Stimulated activated naive B cell treated with anti-CD40 and anti-IgM and Interleukin-4, amounts not matched to agents 10 μg/mL and 1 μg/mL and 100 μg/mL, for 72 hours (primary cell): ENCODE data around the gene GSTT2B.
"Not testable (repeated sequence)": the region's sequence is repeated elsewhere in the genome, so short reads cannot be mapped to it uniquely, and the experiment has no call there.

Experiments
- ATAC-seq, 2 donors: fragments of 150-1000 bp; cut with Tn5 transposase; replicated peaks; 2 replicates each; pipeline ENCODE4 v1.10.0; 2021; ENCODE audit warnings: moderate library complexity in 1 of 2
- DNase-seq: peaks from one replicate; pipeline ENCODE4 v3.0.0; 2021
- H3K27ac Mint-ChIP-seq: one replicate; pipeline ENCODE4 v1.8.0; 2022; ENCODE audit warnings: mild to moderate bottlenecking, mixed read lengths
- H3K27me3 Mint-ChIP-seq, 2 donors: one replicate each; pipeline ENCODE4 v1.8.0; 2022; ENCODE audit warnings: mixed read lengths in 2 of 2
- H3K36me3 Mint-ChIP-seq, 2 donors: one replicate each; pipeline ENCODE4 v1.8.0; 2022; ENCODE audit warnings: mixed read lengths in 2 of 2, mild to moderate bottlenecking in 1 of 2
- H3K4me1 Mint-ChIP-seq, 2 donors: one replicate each; pipeline ENCODE4 v1.8.0; 2022; ENCODE audit warnings: mixed read lengths in 2 of 2, mild to moderate bottlenecking in 1 of 2
- H3K4me3 Mint-ChIP-seq, 2 donors: one replicate each; pipeline ENCODE4 v1.8.0; 2022; ENCODE audit warnings: mild to moderate bottlenecking in 2 of 2, mixed read lengths in 2 of 2, moderate library complexity in 1 of 2
- H3K9me3 Mint-ChIP-seq, 2 donors: one replicate each; pipeline ENCODE4 v1.8.0; 2022; ENCODE audit warnings: mixed read lengths in 2 of 2, mild to moderate bottlenecking in 1 of 2

GSTT2B gene, protein sequence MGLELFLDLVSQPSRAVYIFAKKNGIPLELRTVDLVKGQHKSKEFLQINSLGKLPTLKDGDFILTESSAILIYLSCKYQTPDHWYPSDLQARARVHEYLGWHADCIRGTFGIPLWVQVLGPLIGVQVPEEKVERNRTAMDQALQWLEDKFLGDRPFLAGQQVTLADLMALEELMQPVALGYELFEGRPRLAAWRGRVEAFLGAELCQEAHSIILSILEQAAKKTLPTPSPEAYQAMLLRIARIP

DNA sequence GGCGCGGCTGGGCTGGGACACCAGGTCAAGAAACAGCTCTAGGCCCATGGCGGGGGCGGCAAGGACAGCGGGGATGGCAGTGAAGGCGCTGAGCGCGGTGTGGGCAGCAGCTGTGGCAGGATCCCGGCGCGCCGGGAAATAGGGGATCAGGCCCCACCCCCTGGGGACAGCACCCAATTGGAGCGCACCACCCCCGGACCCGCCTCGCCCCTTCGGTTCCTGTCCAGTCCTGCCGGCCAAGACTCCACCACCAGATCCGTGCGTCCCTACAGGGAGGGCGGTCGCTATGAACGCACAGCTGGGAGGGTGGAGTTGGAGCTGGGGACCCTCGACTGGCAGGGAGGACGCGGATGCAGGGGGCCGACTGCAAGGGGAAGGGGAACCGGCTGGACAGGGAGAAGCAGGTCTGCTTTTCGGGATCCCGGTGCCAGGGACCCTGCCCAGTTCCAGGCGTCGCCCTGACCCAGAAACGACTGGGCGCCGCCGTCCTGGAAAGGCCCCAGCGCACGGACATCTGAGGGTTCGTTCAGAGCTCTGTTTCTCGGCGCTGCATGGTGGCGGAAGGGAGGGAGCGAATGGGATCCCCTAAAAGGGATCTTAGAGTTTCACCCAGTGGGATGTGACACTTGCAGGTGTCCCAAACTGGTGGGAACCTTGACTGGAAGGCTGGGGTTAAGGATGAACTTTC, at the start of gene GSTT2B:
Gene GSTT2B, minus strand, starts transcription at position 112 of the 688 bp plus-strand sequence. Its CDS starts 64 bp downstream, at position 48.
- DNase-seq, H3K36me3 Mint-ChIP-seq, H3K9me3 Mint-ChIP-seq, H3K27ac Mint-ChIP-seq, H3K4me3 Mint-ChIP-seq, H3K4me1 Mint-ChIP-seq, H3K27me3 Mint-ChIP-seq: not testable (repeated sequence)
- peak in 1 of 2 donors; percentile 4 for ATAC-seq

DNA sequence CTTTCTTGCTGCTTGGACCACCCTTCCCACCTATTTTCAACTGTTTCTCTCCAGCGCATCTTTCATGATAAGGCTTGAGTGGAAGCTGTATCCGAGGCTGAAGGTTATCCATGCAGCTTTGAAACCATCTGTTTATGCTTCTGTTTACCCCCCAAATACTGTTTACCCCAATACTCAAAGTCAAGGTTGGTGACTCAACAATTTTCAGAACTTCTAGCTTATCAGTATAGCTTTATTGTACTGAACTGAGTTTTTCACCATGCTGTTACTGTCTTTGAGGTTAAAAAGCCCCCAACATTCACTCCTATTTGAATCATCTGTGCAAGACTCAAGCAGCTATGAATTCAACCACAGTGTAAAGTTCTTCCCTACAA, 49.0 kb upstream of the GSTT2B start:
- H3K9me3 Mint-ChIP-seq = no peaks in the 10 kb centered on the region
- no peak for ATAC-seq
- no peak for DNase-seq
- H3K27me3 Mint-ChIP-seq = no peaks in the 10 kb centered on the region
- no peak overlapping the region for H3K27ac Mint-ChIP-seq
- H3K4me1 Mint-ChIP-seq = peaks cover 17 to 26% of the 10 kb centered on the region in 2 donors
- H3K4me3 Mint-ChIP-seq = no peak overlapping the region
- peaks cover 2 to 6% of the 10 kb centered on the region in 2 donors for H3K36me3 Mint-ChIP-seq

DNA sequence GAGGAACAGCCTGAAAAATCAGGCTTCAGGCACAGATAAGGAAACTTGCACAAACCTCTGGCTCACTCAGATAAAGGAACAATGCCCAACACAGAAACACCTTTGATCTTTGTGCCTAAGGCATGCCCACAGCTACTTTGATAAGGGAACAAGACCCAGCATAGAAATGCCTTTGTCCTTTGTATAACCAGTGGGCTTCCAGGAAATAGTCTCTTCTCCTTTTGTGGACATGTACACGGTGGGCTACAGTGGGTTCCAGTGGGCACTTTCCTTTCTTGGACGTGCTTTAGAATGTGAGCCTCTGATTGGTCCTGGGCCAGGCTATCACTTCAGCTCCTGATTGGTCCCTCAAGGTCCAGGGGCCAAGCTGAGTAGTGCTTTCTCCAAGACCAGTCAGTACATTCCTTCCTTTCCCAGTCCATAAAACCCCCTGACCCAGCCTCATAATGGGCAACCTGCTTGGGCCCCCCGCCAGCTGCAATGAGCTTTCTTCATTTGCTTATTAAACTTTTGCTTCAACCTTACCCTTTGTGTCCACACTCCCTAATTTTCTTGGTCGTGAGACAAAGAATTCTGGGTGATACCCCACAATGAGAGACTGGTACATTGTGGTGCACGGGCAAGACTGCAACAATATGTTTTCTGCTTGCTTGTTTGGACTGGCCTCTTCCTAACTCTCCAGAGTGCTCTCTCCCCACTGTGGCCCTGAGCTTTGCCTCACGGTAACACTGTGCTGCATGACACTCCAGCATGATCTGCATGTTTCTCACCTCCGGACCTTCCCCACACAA, 48.4 kb upstream of the GSTT2B start:
- Mint-ChIP-seq H3K4me3 (no peak overlapping the region), H3K9me3 (no peaks in the 10 kb centered on the region), H3K27me3 (no peaks in the 10 kb centered on the region), H3K4me1 (peaks cover 16 to 21% of the 10 kb centered on the region in 2 donors), H3K36me3 (peaks cover 2 to 6% of the 10 kb centered on the region in 2 donors), H3K27ac (no peak overlapping the region)
- DNase-seq (no peak), ATAC-seq (no peak)

DNA sequence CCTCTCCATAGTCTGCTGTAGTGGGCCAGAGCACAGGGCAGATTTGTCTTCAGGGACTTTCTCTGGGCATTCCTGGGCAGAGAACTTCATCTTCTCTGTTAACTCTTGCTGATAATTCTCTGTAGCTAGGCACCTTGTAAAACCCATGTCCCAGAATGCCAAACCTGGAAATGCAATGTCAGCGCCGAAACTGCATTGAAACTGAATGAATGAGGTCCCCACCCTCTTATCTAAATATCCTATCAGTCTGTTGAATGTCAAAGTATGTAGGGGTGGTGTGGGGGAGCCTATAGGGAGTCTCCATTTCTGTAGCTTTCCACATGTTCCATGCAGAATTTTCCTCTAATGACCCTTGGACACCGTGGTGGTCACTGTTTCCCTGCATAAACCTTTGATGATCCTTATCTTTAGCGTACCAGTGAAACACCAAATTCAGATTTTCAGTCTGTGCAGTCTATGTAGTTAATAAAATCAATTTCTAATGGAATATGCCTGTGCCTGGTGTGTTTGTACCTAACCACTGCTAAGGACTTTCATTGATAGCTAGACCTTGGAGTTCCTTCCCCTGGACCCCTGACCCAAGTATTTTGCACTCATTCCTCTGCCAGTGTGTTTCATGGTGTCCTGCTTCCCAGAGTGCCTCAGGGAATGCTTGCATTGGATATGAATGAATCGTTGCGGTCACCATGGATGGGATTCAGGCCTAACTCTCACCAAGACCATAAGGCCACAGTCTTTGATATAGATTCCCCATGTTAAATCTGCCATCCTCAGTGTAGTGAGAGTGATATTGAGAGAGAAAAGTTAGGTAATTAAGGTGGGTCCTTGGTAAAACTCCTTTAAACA, 47.6 kb upstream of the GSTT2B start:
- no peak overlapping the region for H3K4me3 Mint-ChIP-seq
- ATAC-seq (no peak), DNase-seq (no peak)
- peaks cover 12 to 16% of the 10 kb centered on the region in 2 donors for H3K4me1 Mint-ChIP-seq
- peaks cover 0 to 2% of the 10 kb centered on the region in 2 donors for H3K27me3 Mint-ChIP-seq
- H3K27ac Mint-ChIP-seq = no peak overlapping the region
- H3K36me3 Mint-ChIP-seq = peaks cover 2 to 6% of the 10 kb centered on the region in 2 donors
- no peaks in the 10 kb centered on the region for H3K9me3 Mint-ChIP-seq

DNA sequence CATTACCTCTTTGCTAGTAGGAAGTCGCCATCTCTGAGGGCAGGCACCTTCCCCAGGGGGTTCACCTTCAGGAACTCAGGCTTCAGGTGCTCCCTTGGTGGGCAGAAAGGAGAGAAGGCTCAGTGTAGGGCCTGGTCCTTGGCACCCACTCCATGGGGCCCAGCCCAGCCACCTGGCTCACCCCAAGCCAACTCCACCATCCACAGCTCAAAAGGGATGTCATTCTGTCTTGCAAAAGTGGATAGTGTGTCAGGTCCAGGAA, 47.0 kb upstream of the GSTT2B start:
- no peak for DNase-seq
- ATAC-seq = no peak
- peaks cover 0 to 5% of the 10 kb centered on the region in 2 donors for H3K27me3 Mint-ChIP-seq
- H3K9me3 Mint-ChIP-seq = no peaks in the 10 kb centered on the region
- H3K4me1 Mint-ChIP-seq = peaks cover 11% of the 10 kb centered on the region in 2 donors
- peaks cover 2 to 6% of the 10 kb centered on the region in 2 donors for H3K36me3 Mint-ChIP-seq
- H3K27ac Mint-ChIP-seq = no peak overlapping the region
- H3K4me3 Mint-ChIP-seq = no peak overlapping the region

DNA sequence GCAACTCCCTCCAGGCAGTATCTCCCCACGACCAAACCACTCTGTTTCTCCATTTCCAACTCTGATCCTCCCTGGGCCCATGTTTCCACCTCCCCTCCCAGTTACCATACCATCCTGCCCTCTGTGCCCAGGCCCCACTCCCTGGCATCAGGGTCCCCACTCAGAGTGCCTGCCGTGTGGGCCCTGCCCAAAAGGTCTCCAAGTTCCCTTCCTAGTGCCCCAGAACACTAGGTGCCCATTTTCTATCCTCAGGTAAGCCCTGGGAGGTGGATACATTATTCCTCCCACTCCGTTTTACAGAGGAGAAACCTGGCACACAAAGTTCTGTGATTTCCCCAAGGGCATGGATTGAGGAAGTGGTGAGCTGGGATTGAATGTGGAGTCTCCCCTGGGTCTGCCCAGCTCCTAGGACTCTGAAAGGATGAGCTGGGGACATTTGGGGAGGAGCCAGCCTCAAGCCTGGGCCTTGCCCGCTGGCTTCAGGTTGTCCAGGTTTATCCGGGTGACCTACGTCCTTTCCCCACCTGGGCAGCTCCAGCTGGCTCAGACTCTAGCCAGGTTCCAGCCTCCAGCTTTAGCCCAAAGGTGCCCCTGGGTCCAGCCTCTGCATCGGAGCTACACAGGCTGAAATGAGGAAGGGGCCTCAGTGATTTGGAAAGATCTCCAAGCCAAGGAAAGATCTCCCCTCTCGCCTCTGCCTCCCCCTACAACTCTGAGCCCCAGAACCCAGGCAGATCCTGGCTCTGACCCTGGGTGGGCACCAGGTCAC, 46.4 kb upstream of the GSTT2B start:
- Mint-ChIP-seq H3K27ac (no peak overlapping the region), H3K4me3 (no peak overlapping the region), H3K9me3 (no peaks in the 10 kb centered on the region), H3K4me1 (peaks cover 9 to 11% of the 10 kb centered on the region in 2 donors), H3K27me3 (peaks cover 0 to 5% of the 10 kb centered on the region in 2 donors), H3K36me3 (peaks cover 2 to 6% of the 10 kb centered on the region in 2 donors)
- no peak for DNase-seq
- no peak for ATAC-seq

DNA sequence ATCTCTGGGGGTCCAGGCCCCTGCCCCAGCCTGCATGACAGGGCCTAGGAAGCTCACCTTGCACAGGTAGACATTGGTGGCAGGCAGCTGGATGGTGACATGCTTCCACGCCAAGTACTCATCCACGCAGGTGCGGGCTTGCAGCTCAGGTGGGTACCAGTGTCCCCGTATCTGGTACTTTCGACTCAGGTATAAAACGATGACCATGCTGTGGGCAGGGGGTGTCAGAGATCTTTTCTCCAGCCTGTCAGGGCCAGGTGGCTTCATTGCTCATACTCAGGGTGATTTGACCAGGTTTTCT, 45.9 kb upstream of the GSTT2B start:
- no peak overlapping the region for H3K27ac Mint-ChIP-seq
- no peak for ATAC-seq
- H3K27me3 Mint-ChIP-seq = peaks cover 5% of the 10 kb centered on the region in 2 donors
- H3K36me3 Mint-ChIP-seq = peaks cover 2 to 6% of the 10 kb centered on the region in 2 donors
- peaks cover 6 to 9% of the 10 kb centered on the region in 2 donors for H3K4me1 Mint-ChIP-seq
- no peak for DNase-seq
- H3K4me3 Mint-ChIP-seq = no peak overlapping the region
- H3K9me3 Mint-ChIP-seq = no peaks in the 10 kb centered on the region

DNA sequence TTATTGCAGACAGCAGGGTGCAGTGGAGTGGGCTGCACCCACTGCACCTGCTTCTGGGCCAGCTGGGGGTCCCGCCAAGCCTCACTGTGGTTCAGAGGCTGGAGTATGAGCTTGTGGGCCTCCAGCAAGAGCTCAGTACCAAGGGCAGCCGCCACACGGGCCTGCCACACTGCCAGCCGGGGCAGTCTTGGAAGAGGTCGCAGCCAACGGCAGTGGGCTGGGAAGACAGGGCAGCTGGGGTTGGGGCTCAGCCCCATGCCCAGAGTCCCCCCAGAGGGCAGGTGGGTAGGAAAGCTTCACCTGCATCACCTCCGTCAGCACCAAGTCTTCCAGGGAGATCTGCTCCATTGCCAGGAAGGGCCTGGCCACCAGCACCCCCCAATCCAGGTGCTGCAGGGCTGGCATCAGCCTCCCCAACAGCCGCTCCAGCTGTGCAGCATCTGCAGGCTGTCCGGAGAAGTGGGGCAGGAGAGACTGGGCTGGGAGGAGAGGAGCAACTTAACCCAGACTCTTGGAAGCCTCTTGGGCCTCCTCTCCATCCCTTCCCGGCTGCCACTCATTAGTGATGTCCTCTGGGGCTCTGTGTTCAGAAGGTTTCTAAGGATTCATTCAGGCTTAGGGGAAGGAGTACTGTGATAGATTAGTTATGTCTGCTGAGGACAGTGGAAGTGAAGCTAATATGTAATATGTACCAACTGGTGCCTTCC, 45.4 kb upstream of the GSTT2B start:
- ATAC-seq = no peak
- H3K9me3 Mint-ChIP-seq = no peaks in the 10 kb centered on the region
- no peak for DNase-seq
- peaks cover 5 to 10% of the 10 kb centered on the region in 2 donors for H3K27me3 Mint-ChIP-seq
- no peak overlapping the region for H3K27ac Mint-ChIP-seq
- H3K4me1 Mint-ChIP-seq = peaks cover 6 to 9% of the 10 kb centered on the region in 2 donors
- no peak overlapping the region for H3K4me3 Mint-ChIP-seq
- H3K36me3 Mint-ChIP-seq = peaks cover 2 to 6% of the 10 kb centered on the region in 2 donors

DNA sequence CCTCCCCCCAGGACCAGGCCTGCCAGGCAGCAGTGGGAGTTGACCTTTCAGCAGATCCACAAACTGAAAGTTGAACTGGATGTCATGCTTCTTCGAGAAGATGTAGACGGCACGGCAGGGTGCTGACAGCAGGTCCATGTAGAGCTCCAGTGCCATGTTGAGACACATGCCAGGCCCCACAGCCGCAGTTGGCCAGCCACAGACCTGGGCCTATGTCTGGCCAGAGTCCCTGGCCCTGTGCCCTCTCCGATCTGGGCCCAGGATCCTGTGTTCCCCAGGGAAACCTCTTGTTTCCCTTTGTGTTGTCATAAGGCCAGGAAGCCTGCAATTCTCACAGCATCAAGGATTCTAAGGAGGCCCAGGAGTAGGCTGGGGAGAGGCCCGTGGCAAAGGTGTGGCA, 44.2 kb upstream of the GSTT2B start, which contains the start of gene GSTT4:
Gene GSTT4, minus strand, starts transcription at position 253 of the 400 bp plus-strand sequence. Its CDS starts 97 bp downstream, at position 156.
- peaks cover 5 to 12% of the 10 kb centered on the region in 2 donors for H3K27me3 Mint-ChIP-seq

DNA sequence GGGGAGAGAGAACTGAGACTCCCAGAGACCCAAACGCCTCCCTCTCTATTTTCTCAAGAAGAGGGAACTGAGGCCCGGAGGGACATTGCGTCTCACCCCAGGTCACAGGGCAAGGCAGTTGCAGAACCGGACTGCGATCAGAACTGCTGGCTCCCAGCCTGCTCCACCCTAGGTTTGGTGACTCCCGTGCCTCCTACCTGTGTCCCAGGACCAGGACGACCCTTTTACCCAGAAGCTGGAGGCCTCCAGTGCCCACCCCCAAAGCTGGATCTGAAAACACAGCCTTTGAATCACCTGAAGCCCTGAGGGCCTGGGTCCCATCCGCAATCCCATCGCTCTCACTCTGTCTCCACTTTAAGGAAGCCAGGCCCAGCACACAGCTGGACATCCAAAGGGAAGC, 42.9 kb upstream of the GSTT2B start:
- ATAC-seq = no peak
- no peak overlapping the region for H3K27ac Mint-ChIP-seq

More for the DNA sequence above, 44.2 kb upstream of the GSTT2B start, which contains the start of gene GSTT4:
- Mint-ChIP-seq H3K4me1 (no peaks in the 10 kb centered on the region), H3K36me3 (no peaks in the 10 kb centered on the region), H3K27ac (no peak within 1 kb of the TSS), H3K9me3 (no peaks in the 10 kb centered on the region), H3K4me3 (no peak within 1 kb of the TSS)
- ATAC-seq = no peak
- DNase-seq = no peak

DNA sequence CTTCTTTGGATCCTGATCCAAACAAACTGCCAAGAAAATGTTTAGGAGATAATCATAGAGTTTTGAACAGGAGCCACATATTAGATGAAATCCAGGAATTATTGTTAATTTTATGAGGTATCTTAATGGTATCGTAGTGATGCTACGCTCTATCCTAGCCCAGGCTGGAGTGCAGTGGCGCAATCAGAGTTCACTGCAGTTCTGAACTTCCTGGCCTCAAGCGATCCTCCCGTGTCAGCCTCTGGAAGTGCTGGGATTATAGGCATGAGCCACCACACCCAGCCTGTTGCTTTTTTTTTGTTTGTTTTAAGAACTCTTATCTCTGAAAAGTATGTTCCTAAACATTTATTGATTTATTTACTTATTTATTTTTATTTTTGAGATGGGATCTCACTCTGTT, 41.9 kb upstream of the GSTT2B start:
- no peak for DNase-seq
- H3K9me3 Mint-ChIP-seq = no peaks in the 10 kb centered on the region
- H3K4me1 Mint-ChIP-seq = no peaks in the 10 kb centered on the region
- H3K27me3 Mint-ChIP-seq = peaks cover 9 to 18% of the 10 kb centered on the region in 2 donors
- no peaks in the 10 kb centered on the region for H3K36me3 Mint-ChIP-seq
- H3K27ac Mint-ChIP-seq = no peak overlapping the region
- no peak overlapping the region for H3K4me3 Mint-ChIP-seq
- ATAC-seq = no peak

More for the DNA sequence above, 42.9 kb upstream of the GSTT2B start:
- H3K4me3 Mint-ChIP-seq = no peak overlapping the region
- no peak for DNase-seq
- no peaks in the 10 kb centered on the region for H3K36me3 Mint-ChIP-seq
- no peaks in the 10 kb centered on the region for H3K9me3 Mint-ChIP-seq
- H3K27me3 Mint-ChIP-seq = peaks cover 9 to 18% of the 10 kb centered on the region in 2 donors
- no peaks in the 10 kb centered on the region for H3K4me1 Mint-ChIP-seq

DNA sequence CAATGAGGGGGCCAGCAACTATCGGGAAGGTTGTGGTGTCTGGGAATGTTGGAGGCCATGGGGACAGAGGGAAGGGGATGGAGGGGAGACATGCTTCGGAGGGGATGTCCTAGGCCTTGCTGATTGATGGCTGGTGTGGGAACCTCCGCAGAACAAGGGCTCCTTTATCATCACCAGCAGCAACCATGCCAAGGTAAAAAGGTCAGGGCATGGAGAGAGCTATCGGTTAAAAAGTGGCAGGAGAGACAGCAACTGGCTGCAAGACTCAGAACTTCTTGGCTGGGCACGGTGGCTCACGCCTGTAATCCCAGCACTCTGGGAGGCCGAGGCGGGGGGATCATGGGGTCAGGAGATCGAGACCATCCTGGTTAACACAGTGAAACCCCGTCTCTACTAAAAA, 41.3 kb upstream of the GSTT2B start:
- no peaks in the 10 kb centered on the region for H3K4me1 Mint-ChIP-seq
- DNase-seq = no peak
- no peaks in the 10 kb centered on the region for H3K36me3 Mint-ChIP-seq
- no peak overlapping the region for H3K4me3 Mint-ChIP-seq
- no peaks in the 10 kb centered on the region for H3K9me3 Mint-ChIP-seq
- H3K27ac Mint-ChIP-seq = no peak overlapping the region
- no peak for ATAC-seq
- peaks cover 9 to 18% of the 10 kb centered on the region in 2 donors for H3K27me3 Mint-ChIP-seq

DNA sequence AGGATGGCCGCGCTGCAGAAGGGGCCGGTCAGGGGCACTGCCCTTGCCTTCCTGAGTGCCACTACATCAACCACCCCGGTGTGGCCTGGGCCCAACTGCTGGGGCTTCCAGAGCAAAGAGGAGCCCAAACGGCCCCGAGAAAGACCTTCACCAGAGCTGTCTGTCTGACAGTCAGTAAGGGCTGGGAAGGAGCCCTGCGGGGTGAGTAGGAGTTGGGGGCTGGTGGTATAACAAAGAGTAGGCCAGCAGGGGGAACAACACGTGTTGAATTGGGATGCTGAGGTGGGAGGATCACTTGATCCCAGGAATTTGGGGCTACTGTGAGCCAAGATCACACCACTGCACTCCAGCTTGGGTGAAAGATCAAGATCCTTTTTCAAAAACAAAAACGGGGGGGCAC, 40.3 kb upstream of the GSTT2B start:
- DNase-seq = no peak

More for the DNA sequence above, 40.3 kb upstream of the GSTT2B start:
- Mint-ChIP-seq H3K4me1 (no peaks in the 10 kb centered on the region), H3K4me3 (no peak overlapping the region), H3K36me3 (no peaks in the 10 kb centered on the region), H3K9me3 (no peaks in the 10 kb centered on the region), H3K27me3 (peaks cover 9 to 18% of the 10 kb centered on the region in 2 donors), H3K27ac (no peak overlapping the region)
- ATAC-seq = no peak
